HCT116 (cell line): ENCODE data around the gene SPATA16. TPM values are rescaled to one million over a fixed set of nuclear protein-coding genes. Genes with fewer than 3 reads are reported as not detected.

Source experiments
- ATAC-seq: fragments of 200-7000 bp; cut with Tn5 transposase; 2 replicates; pipeline ENCODE4 v1.9.1; 2020; ENCODE audit warnings: mild to moderate bottlenecking, moderate library complexity
- BruUV-seq: library from RNA; stranded (reverse); fragments of 400-500 nt; replicated peaks from 2 replicates; lab custom pipeline; 2021; lab: Mats Ljungman, UMichigan
- CTCF ChIA-PET: fragments of 300-600 bp; sonication (Branson Sonifier 250); formaldehyde crosslinking; loops from one replicate; lab custom pipeline; 2021; ENCODE audit warnings: antibody characterized with exemption; lab: Charles Lee
- POLR2A ChIA-PET: fragments of 300-600, 350-600 bp; sonication (Branson Sonifier 250); formaldehyde crosslinking; loops from one replicate; lab custom pipeline; 2021; ENCODE audit warnings: antibody characterized with exemption; lab: Charles Lee
- RAD21 ChIA-PET, 2 experiments: fragments of 300-600 bp; sonication (Branson Sonifier 250); formaldehyde crosslinking; loops; one replicate each; lab custom pipeline; 2023; ENCODE audit warnings: low total read pairs in 2 of 2; ENCODE audit not compliant: uncharacterized antibody in 2 of 2, unreplicated experiment in 2 of 2, low non-redundant PET in 1 of 2; lab: Charles Lee
- DNase-seq: peaks from one replicate; pipeline ENCODE4 v3.0.0-alpha.2; 2010; ENCODE audit warnings: low read depth, low spot score
- H2AFZ ChIP-seq: fragments of 200-600 bp; shearing (Covaris generic), sonication (generic); 2 replicates; pipeline ENCODE4 v1.6.1; 2017; ENCODE audit warnings: low read depth, mixed run types, mixed read lengths, antibody characterized with exemption, low read length; ENCODE audit not compliant: poor library complexity, severe bottlenecking
- H3K27ac ChIP-seq: 2 replicates; pipeline ENCODE4 v1.5.1; 2012; ENCODE audit warnings: low read depth, low read length
- H3K27me3 ChIP-seq: fragments of 200-600 bp; sonication (generic); 2 replicates; pipeline ENCODE4 v1.6.1; 2016; ENCODE audit warnings: mixed run types, low read length, mixed read lengths; ENCODE audit not compliant: insufficient read depth
- H3K36me3 ChIP-seq, 2 experiments: fragments of 200-500 bp in 1 of 2; fragments of 200-600 bp in 1 of 2; sonication (Bioruptor generic) in 1 of 2; sonication (generic) in 1 of 2; 2 replicates each; pipeline versions ENCODE4 v1.5.1 to v1.6.1; 2014 to 2016; ENCODE audit warnings: low read length in 2 of 2, inconsistent platforms in 1 of 2, mixed read lengths in 1 of 2, mixed run types in 1 of 2; ENCODE audit not compliant: insufficient read depth in 2 of 2, control insufficient read depth in 1 of 2
- H3K4me1 ChIP-seq, 2 experiments: fragments of 200-600 bp in 1 of 2; sonication (generic) in 1 of 2; 2 replicates each; pipeline versions ENCODE4 v1.5.1 to v1.6.1; 2012 to 2017; ENCODE audit warnings: low read length in 2 of 2, inconsistent platforms in 1 of 2, mild to moderate bottlenecking in 1 of 2, mixed read lengths in 1 of 2, mixed run types in 1 of 2, moderate library complexity in 1 of 2; ENCODE audit not compliant: insufficient read depth in 2 of 2, control insufficient read depth in 1 of 2
- H3K4me2 ChIP-seq: fragments of 200-600 bp; sonication (generic); 2 replicates; pipeline ENCODE4 v1.6.1; 2017; ENCODE audit warnings: mixed run types, low read length, mixed read lengths
- H3K4me3 ChIP-seq, 2 experiments: fragments of 200-600 bp in 1 of 2; sonication (generic) in 1 of 2; replicated peaks in 1 of 2; 2 replicates each; pipeline ENCODE4 v1.5.1; 2011 to 2016; ENCODE audit warnings: low read length in 2 of 2, control low read depth in 1 of 2, low read depth in 1 of 2, mild to moderate bottlenecking in 1 of 2, mixed read lengths in 1 of 2, mixed run types in 1 of 2
- H3K79me2 ChIP-seq: fragments of 200-600 bp; sonication (generic); 2 replicates; pipeline ENCODE4 v1.6.1; 2017; ENCODE audit warnings: mild to moderate bottlenecking, mixed run types, low read length, moderate library complexity, mixed read lengths; ENCODE audit not compliant: insufficient read depth
- H3K9ac ChIP-seq: fragments of 200-600 bp; sonication (generic); 2 replicates; pipeline ENCODE4 v1.6.1; 2016; ENCODE audit warnings: low read length, mixed read lengths
- H3K9me2 ChIP-seq: fragments of 200-600 bp; sonication (generic), shearing (Covaris generic); 2 replicates; pipeline ENCODE4 v1.6.1; 2017; ENCODE audit warnings: mixed run types, mild to moderate bottlenecking, moderate library complexity; ENCODE audit not compliant: insufficient read depth
- H3K9me3 ChIP-seq, 2 experiments: fragments of 200-500 bp in 1 of 2; fragments of 200-600 bp in 1 of 2; sonication (Bioruptor generic) in 1 of 2; sonication (generic) in 1 of 2; 2 replicates each; pipeline ENCODE4 v1.6.1; 2014 to 2017; ENCODE audit warnings: low read length in 2 of 2, mixed read lengths in 2 of 2, inconsistent platforms in 1 of 2, low read depth in 1 of 2, mild to moderate bottlenecking in 1 of 2, mixed run types in 1 of 2, moderate library complexity in 1 of 2; ENCODE audit not compliant: control insufficient read depth in 1 of 2, insufficient read depth in 1 of 2
- H4K20me1 ChIP-seq: fragments of 200-600 bp; sonication (generic), shearing (Covaris generic); 2 replicates; pipeline ENCODE4 v1.6.1; 2017; ENCODE audit warnings: mixed run types, mild to moderate bottlenecking, moderate library complexity; ENCODE audit not compliant: insufficient read depth
- EGR1 ChIP-seq: IDR thresholded peaks from 2 replicates; pipeline ENCODE4 v1.6.1; 2012; ENCODE audit warnings: low read depth
- ELF1 ChIP-seq: IDR thresholded peaks from 2 replicates; pipeline ENCODE4 v1.6.1; 2012; ENCODE audit warnings: low read depth, borderline replicate concordance
- EZH2phosphoT487 ChIP-seq: fragments of 200-600 bp; IDR thresholded peaks from 2 replicates; pipeline ENCODE4 v1.6.1; 2018; ENCODE audit warnings: antibody characterized with exemption, borderline replicate concordance
- FOSL1 ChIP-seq: IDR thresholded peaks from 2 replicates; pipeline ENCODE4 v1.6.1; 2012; ENCODE audit warnings: low read depth
- JUND ChIP-seq: IDR thresholded peaks from 2 replicates; pipeline ENCODE4 v1.6.1; 2012
- POLR2AphosphoS5 ChIP-seq: IDR thresholded peaks from 2 replicates; pipeline ENCODE4 v1.6.1; 2011; ENCODE audit warnings: mild to moderate bottlenecking, low read depth, low read length, moderate library complexity
- REST ChIP-seq: IDR thresholded peaks from 2 replicates; pipeline ENCODE4 v1.6.1; 2012; ENCODE audit warnings: low read depth
- SIN3A ChIP-seq: IDR thresholded peaks from 2 replicates; pipeline ENCODE4 v1.6.1; 2012; ENCODE audit warnings: low read depth
- SRF ChIP-seq: IDR thresholded peaks from 2 replicates; pipeline ENCODE4 v1.6.1; 2012; ENCODE audit warnings: low read depth
- TCF7L2 ChIP-seq: IDR thresholded peaks from 2 replicates; pipeline ENCODE4 v1.7.0; 2011; ENCODE audit warnings: borderline replicate concordance, inconsistent platforms; ENCODE audit not compliant: insufficient read depth, insufficient read length; ENCODE audit errors: extremely low read depth
- ZFX ChIP-seq: fragments of 450-650 bp; IDR thresholded peaks from 2 replicates; pipeline ENCODE4 v1.6.1; 2017
- intact Hi-C: fragments of 100-400 bp; cut with micrococcal nuclease; formaldehyde crosslinking; loops from 2 replicates; pipeline ENCODE4 v1.10.0; 2022
- total RNA-seq: library from RNA; stranded (reverse); gene quantifications from one replicate; pipeline ENCODE4 v1.2.1, GENCODE V29; 2021; ENCODE audit not compliant: unreplicated experiment
- TF ChIP-seq, protein P1 (sequence below), 3 experiments: fragments of 200-600 bp in 1 of 3; sonication (generic) in 1 of 3; IDR thresholded peaks in 2 of 3; conservative IDR thresholded peaks in 1 of 3; 2 replicates each; pipeline ENCODE4 v1.5.1; 2012 to 2017; ENCODE audit warnings: low read depth in 2 of 3, low read length in 2 of 3, antibody characterized with exemption in 1 of 3, borderline replicate concordance in 1 of 3, control low read depth in 1 of 3, mild to moderate bottlenecking in 1 of 3, mixed read lengths in 1 of 3, mixed run types in 1 of 3, moderate library complexity in 1 of 3; ENCODE audit not compliant: insufficient read depth in 1 of 3

SPATA16 gene
- total RNA-seq, 1 experiment from 2014 or later: not detected

DNA sequence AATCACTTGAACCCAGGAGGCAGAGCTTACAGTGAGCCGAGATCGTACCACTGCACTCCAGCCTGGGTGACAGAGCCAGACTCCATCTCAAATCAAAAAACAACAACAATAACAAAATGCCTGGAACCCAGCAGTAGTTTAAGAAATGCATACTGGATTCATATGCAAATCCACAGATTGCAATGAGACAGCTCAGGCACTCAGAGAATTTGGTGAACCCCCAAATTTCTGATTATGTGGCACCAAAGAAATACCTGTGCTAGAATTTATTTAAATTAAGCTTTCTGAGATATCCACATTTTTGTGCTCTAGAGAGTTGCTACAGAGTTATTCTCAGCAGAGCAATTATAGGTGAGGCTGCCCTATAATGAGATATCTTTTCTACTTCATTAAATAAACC, 29.7 kb downstream of the SPATA16 start:
- no peaks in the 10 kb centered on the region for H4K20me1 ChIP-seq
- ATAC-seq (no peak), DNase-seq (no peak)
- H3K4me1 ChIP-seq: no peaks in the 10 kb centered on the region
- H2AFZ ChIP-seq: no peak overlapping the region
- no peaks in the 10 kb centered on the region for H3K36me3 ChIP-seq
- ChIA-PET RAD21 (no interaction called here), CTCF (no interaction called here), POLR2A (no interaction called here)
- no peak overlapping the region for H3K4me2 ChIP-seq
- no peak for TF ChIP-seq TCF7L2
- no peak for TF ChIP-seq SIN3A
- no peak for TF ChIP-seq EGR1
- TF ChIP-seq ELF1: no peak
- no peak for TF ChIP-seq JUND
- no peak for TF ChIP-seq REST
- TF ChIP-seq SRF: no peak
- no peak for TF ChIP-seq POLR2AphosphoS5
- TF ChIP-seq FOSL1: no peak
- no peak for TF ChIP-seq ZFX
- TF ChIP-seq EZH2phosphoT487: no peak
- TF ChIP-seq, protein P1, sequence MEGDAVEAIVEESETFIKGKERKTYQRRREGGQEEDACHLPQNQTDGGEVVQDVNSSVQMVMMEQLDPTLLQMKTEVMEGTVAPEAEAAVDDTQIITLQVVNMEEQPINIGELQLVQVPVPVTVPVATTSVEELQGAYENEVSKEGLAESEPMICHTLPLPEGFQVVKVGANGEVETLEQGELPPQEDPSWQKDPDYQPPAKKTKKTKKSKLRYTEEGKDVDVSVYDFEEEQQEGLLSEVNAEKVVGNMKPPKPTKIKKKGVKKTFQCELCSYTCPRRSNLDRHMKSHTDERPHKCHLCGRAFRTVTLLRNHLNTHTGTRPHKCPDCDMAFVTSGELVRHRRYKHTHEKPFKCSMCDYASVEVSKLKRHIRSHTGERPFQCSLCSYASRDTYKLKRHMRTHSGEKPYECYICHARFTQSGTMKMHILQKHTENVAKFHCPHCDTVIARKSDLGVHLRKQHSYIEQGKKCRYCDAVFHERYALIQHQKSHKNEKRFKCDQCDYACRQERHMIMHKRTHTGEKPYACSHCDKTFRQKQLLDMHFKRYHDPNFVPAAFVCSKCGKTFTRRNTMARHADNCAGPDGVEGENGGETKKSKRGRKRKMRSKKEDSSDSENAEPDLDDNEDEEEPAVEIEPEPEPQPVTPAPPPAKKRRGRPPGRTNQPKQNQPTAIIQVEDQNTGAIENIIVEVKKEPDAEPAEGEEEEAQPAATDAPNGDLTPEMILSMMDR (IDR thresholded peaks at IDR 0.05 in 2 of 3, conservative IDR thresholded peaks at IDR 0.05 in 1 of 3; ENCODE audit: borderline replicate concordance in 1 of 3, insufficient read depth in 1 of 3, low read depth in 2 of 3, low read length in 2 of 3): no peak
- H3K79me2 ChIP-seq: no peaks in the 10 kb centered on the region
- no TSS peak for BruUV-seq
- H3K4me3 ChIP-seq: no peak overlapping the region
- no peak overlapping the region for H3K27ac ChIP-seq
- intact Hi-C loops: no loop called here
- no peaks in the 10 kb centered on the region for H3K9me2 ChIP-seq
- H3K27me3 ChIP-seq: no peaks in the 10 kb centered on the region
- H3K9ac ChIP-seq: no peak overlapping the region
- H3K9me3 ChIP-seq: no peaks in the 10 kb centered on the region
